ENCODE results near the gene TNFSF13. TPM values are rescaled to one million over a fixed set of nuclear protein-coding genes. Genes with fewer than 3 reads are reported as not detected.

The TNFSF13 gene
- total and polyA plus RNA-seq, 2 donors (not counting 1 experiment from before 2014, with no cell fraction given): 14.7 to 20.2 TPM

GRCh38 chr17:7591596-7591995 lies 33.0 kb downstream of the TNFSF13 start:
- no peak overlapping the region for H3K27ac Mint-ChIP-seq

More at GRCh38 chr17:7591596-7591995, 33.0 kb downstream of the TNFSF13 start:
- Mint-ChIP-seq H3K4me3 (no peak overlapping the region), H3K9me3 (ENCODE audit: insufficient read depth) (no peaks in the 10 kb centered on the region), H3K27me3 (no peaks in the 10 kb centered on the region), H3K4me1 (peaks cover 2% of the 10 kb centered on the region)
- WGBS (ENCODE audit: insufficient coverage): no CpG with 5 or more reads among the region's 5 CpGs
- peak; percentile 19 for DNase-seq
- no peaks in the 10 kb centered on the region for H3K79me2 ChIP-seq (ENCODE audit: control insufficient read depth, insufficient read depth, low read length)
- no peaks in the 10 kb centered on the region for H3K27me3 ChIP-seq (replicated peaks in 1 of 4; ENCODE audit: control extremely low read depth in 1 of 4, control insufficient read depth in 3 of 4, insufficient read depth in 4 of 4, low read length in 3 of 4)
- CTCF ChIA-PET: interaction anchor here (0.8 to 1.5 kb wide), 4 partner anchors 8 to 96 kb away, joined by 3 to 7 read pairs (median 3); partner anchors contain the start of genes MPDU1 and TP53
- no peak overlapping the region for H3K27ac ChIP-seq (ENCODE audit: low read length in 2 of 2)
- H3K36me3 ChIP-seq (replicated peaks in 1 of 2; ENCODE audit: control extremely low read depth in 1 of 2, control insufficient read depth in 1 of 2, extremely low read depth in 1 of 2, insufficient read depth in 2 of 2, low read length in 1 of 2): peaks cover 0 to 67% of the 10 kb centered on the region in 2 experiments
- no peak for TF ChIP-seq EZH2 (IDR thresholded peaks at IDR 0.05; ENCODE audit: borderline replicate concordance, insufficient read depth, low read depth, low read length, poor library complexity, severe bottlenecking)
- no peak for TF ChIP-seq CTCF (IDR thresholded peaks at IDR 0.05)
- no peak for ATAC-seq (ENCODE audit: low read depth)
- H3K4me2 ChIP-seq (replicated peaks; ENCODE audit: low read depth, low read length, poor library complexity, severe bottlenecking): no peak overlapping the region
- H3K9me3 ChIP-seq (ENCODE audit: control extremely low read depth in 1 of 3, control insufficient read depth in 2 of 3, insufficient read depth in 1 of 3, low read length in 2 of 3): no peaks in the 10 kb centered on the region
- no peak overlapping the region for H3K4me3 ChIP-seq (ENCODE audit: control extremely low read depth in 1 of 5, extremely low read depth in 1 of 5, insufficient read depth in 1 of 5, low read depth in 2 of 5, low read length in 4 of 5)
- H3K9ac ChIP-seq (ENCODE audit: low read length): no peak overlapping the region
- no peak overlapping the region for H2AFZ ChIP-seq (ENCODE audit: insufficient read depth, low read depth, low read length, poor library complexity, severe bottlenecking)
- H4K20me1 ChIP-seq (ENCODE audit: control insufficient read depth, insufficient read depth, low read length, poor library complexity, severe bottlenecking): no peaks in the 10 kb centered on the region
- peaks cover 0 to 7% of the 10 kb centered on the region in 2 donors for H3K4me1 ChIP-seq (ENCODE audit: control insufficient read depth in 2 of 2, insufficient read depth in 2 of 2, low read length in 2 of 2)
- POLR2A ChIA-PET: no interaction called here
- intact Hi-C loops (cut with micrococcal nuclease): no loop called here
